Mucosa of rectum (tissue), 2 donors: ENCODE measurements around the gene FAM181A.

ENCODE experiments used
- H3K27ac ChIP-seq, 2 donors: one replicate each; pipeline ENCODE4 v1.7.0; 2013; ENCODE audit warnings: inconsistent platforms in 2 of 2, low read depth in 2 of 2, low read length in 2 of 2
- H3K27me3 ChIP-seq, 2 donors: one replicate each; pipeline ENCODE4 v1.7.0; 2013; ENCODE audit warnings: low read length in 2 of 2; ENCODE audit not compliant: control insufficient read depth in 2 of 2, insufficient read depth in 2 of 2
- H3K36me3 ChIP-seq, 2 donors: one replicate each; pipeline ENCODE4 v1.7.0; 2013; ENCODE audit warnings: low read length in 2 of 2; ENCODE audit not compliant: control insufficient read depth in 2 of 2, insufficient read depth in 2 of 2
- H3K4me1 ChIP-seq, 2 donors: one replicate each; pipeline ENCODE4 v1.7.0; 2013; ENCODE audit warnings: low read length in 2 of 2, mild to moderate bottlenecking in 1 of 2; ENCODE audit not compliant: control insufficient read depth in 2 of 2, insufficient read depth in 2 of 2
- H3K4me3 ChIP-seq, 2 donors: one replicate each; pipeline ENCODE4 v1.7.0; 2013; ENCODE audit warnings: low read length in 2 of 2
- H3K9ac ChIP-seq, 2 donors: one replicate each; pipeline ENCODE4 v1.7.0; 2013; ENCODE audit warnings: low read length in 2 of 2, low read depth in 1 of 2, mild to moderate bottlenecking in 1 of 2
- H3K9me3 ChIP-seq, 2 donors: one replicate each; pipeline ENCODE4 v1.7.0; 2013; ENCODE audit warnings: low read length in 2 of 2; ENCODE audit not compliant: control insufficient read depth in 2 of 2
- donor health status: healthy.
- donor health status: Normal muscosa, but diverticular disease.

The FAM181A gene

GRCh38 chr14:93929048-93929535 is 1.9 kb downstream of the FAM181A start:
- Histone ChIP-seq H3K4me3 (no peak overlapping the region), H3K9me3 (no peaks in the 10 kb centered on the region), H3K4me1 (no peaks in the 10 kb centered on the region), H3K9ac (no peak overlapping the region), H3K36me3 (peaks cover 0 to 7% of the 10 kb centered on the region in 2 donors), H3K27ac (no peak overlapping the region), H3K27me3 (no peaks in the 10 kb centered on the region)

- no peak overlapping the region for H3K4me3 ChIP-seq
- peaks cover 0 to 11% of the 10 kb centered on the region in 2 donors for H3K36me3 ChIP-seq
- H3K27ac ChIP-seq, result no peak overlapping the region
- H3K27me3 ChIP-seq, result no peaks in the 10 kb centered on the region
- H3K9ac ChIP-seq, result no peak overlapping the region
- H3K4me1 ChIP-seq, result no peaks in the 10 kb centered on the region
- H3K9me3 ChIP-seq, result no peaks in the 10 kb centered on the region
Observed at GRCh38 chr14:93929657-93930056, 2.5 kb downstream of the FAM181A start.

DNA sequence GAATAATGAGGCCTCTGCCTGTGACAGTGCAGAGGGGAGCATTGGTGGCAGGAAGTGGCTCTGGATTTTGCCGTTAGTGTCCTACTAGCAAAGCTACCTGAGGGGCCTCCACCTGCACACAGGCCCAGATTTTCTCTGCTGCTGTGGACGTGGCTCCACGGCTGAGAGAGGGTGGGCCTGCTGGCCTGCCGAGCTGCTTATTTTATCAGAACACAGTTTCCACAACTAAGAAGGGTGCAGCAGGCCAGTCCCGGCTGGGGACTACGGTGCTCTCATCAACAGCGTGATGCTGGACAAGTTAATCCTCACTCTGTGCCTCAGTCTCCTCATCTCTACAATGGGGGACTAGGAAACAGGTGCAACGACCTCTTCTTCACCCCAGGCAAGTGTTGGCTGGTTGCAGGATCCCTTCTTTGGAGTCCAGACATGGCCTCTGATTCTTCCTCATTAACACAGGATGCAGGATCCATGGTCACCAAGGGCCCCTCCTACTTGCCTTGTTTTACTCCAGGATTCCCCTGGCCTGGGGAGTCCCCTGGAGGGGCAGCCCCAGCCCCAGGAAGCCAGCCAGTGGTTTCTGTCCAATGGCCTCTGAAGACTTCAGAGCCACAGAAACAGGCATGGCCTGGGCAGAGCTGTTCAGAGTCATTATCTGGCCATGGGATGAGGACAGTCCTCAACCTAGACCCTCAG is 3.3 kb downstream of the FAM181A start:
- Histone ChIP-seq H3K4me1 (no peaks in the 10 kb centered on the region), H3K27me3 (no peaks in the 10 kb centered on the region), H3K9me3 (no peaks in the 10 kb centered on the region), H3K27ac (no peak overlapping the region), H3K36me3 (peaks cover 0 to 15% of the 10 kb centered on the region in 2 donors), H3K9ac (no peak overlapping the region), H3K4me3 (no peak overlapping the region)

DNA sequence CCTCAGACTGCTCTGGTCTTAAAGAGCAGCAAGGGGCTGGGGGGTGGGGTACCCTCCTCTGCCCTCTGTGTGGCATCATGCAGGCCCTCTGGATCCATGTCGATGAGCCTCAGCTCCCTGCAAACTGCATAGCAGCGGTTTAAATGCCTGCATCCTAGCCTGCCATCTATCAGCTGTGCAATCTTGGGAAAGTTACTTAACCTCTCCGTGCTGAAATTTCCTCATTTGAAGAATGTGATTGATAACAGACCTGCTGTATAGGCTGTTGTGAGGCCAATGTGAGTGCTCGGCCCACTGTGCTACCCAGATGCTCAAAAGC is 3.8 kb downstream of the FAM181A start:
- Histone ChIP-seq H3K27ac (no peak overlapping the region), H3K9ac (no peak overlapping the region), H3K27me3 (no peaks in the 10 kb centered on the region), H3K4me1 (no peaks in the 10 kb centered on the region), H3K9me3 (no peaks in the 10 kb centered on the region), H3K4me3 (no peak overlapping the region), H3K36me3 (peaks cover 0 to 17% of the 10 kb centered on the region in 2 donors)

DNA sequence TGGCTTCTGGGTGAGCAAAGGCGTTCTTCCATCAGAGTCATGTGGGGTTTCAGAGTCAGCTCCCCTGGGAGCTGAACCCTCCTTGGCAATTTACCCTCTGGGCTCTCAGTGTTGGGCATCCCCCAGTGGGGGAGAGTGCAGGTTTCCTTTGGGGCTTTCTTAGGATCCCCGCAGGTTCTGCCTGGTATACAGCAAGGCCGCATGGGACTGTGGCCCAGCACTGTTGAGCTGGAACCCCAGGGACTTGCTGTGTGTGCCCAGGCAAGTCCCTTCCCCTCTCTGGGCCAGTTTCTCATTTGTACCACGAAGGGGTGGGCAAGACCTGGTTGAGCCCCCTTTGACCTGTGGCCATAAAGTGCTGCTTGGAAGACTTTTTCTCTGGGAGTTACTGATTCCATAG is 5.5 kb downstream of the FAM181A start:
- H3K27ac ChIP-seq, result no peak overlapping the region
- H3K9ac ChIP-seq, result no peak overlapping the region
- H3K4me3 ChIP-seq, result no peak overlapping the region
- no peaks in the 10 kb centered on the region for H3K9me3 ChIP-seq
- no peaks in the 10 kb centered on the region for H3K4me1 ChIP-seq
- peaks cover 0 to 29% of the 10 kb centered on the region in 2 donors for H3K36me3 ChIP-seq
- H3K27me3 ChIP-seq, result peaks cover 0 to 4% of the 10 kb centered on the region in 2 donors

- H3K36me3 ChIP-seq, result peaks cover 0 to 31% of the 10 kb centered on the region in 2 donors
- H3K27ac ChIP-seq, result no peak overlapping the region
- H3K4me1 ChIP-seq, result peaks cover 3 to 9% of the 10 kb centered on the region in 2 donors
- H3K4me3 ChIP-seq, result no peak overlapping the region
- H3K27me3 ChIP-seq, result peaks cover 0 to 4% of the 10 kb centered on the region in 2 donors
- H3K9me3 ChIP-seq, result no peaks in the 10 kb centered on the region
- H3K9ac ChIP-seq, result no peak overlapping the region
Observed at GRCh38 chr14:93935213-93935612, 8.1 kb downstream of the FAM181A start.

DNA sequence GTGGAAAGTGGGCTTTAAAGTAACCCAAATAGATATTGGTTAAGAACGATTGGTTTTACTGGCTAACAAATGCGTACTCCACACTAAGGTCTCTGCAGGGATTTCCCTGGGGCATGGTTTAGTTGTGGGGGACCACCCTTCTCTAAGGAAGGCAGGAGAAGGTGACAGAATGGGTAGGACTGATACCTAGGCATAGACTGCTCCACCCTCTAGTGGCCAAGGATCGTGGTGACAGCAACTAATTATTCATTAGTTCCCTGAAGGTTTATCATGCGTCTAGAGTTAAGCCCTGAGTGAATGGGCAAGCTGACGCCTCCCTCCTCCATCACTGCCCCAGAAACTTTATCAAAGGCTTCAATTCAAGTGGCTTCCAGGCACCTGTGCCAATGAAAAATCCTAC is 9.1 kb downstream of the FAM181A start:
- H3K9ac ChIP-seq, result no peak overlapping the region
- no peak overlapping the region for H3K27ac ChIP-seq
- no peaks in the 10 kb centered on the region for H3K9me3 ChIP-seq
- no peak overlapping the region for H3K4me3 ChIP-seq
- peaks cover 0 to 4% of the 10 kb centered on the region in 2 donors for H3K27me3 ChIP-seq
- H3K4me1 ChIP-seq, result peaks cover 4 to 9% of the 10 kb centered on the region in 2 donors
- peaks cover 0 to 33% of the 10 kb centered on the region in 2 donors for H3K36me3 ChIP-seq

DNA sequence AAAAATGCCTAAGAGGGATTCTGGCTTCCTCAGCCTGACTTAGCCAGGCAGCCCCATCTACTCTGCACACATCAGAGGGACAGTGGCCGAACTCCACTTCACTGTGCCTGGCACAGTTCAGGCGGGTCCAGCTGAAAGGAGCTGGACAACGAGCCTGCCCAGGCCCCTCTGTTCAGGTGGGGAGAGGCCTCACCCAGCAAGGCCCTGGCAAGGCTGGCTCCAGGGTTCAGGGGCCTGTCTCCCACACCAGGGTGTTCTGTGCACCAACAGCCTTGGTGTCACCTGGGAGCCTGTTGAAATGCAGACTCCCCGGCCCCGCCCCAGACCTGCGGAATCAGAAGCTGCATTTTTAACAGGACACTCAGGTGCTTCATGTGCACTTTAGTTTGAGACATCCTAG is 9.8 kb downstream of the FAM181A start:
- peaks cover 0 to 33% of the 10 kb centered on the region in 2 donors for H3K36me3 ChIP-seq
- H3K4me3 ChIP-seq, result no peak overlapping the region
- H3K27me3 ChIP-seq, result peaks cover 0 to 4% of the 10 kb centered on the region in 2 donors
- no peak overlapping the region for H3K27ac ChIP-seq
- H3K4me1 ChIP-seq, result peaks cover 4 to 9% of the 10 kb centered on the region in 2 donors
- no peak overlapping the region for H3K9ac ChIP-seq
- H3K9me3 ChIP-seq, result no peaks in the 10 kb centered on the region

DNA sequence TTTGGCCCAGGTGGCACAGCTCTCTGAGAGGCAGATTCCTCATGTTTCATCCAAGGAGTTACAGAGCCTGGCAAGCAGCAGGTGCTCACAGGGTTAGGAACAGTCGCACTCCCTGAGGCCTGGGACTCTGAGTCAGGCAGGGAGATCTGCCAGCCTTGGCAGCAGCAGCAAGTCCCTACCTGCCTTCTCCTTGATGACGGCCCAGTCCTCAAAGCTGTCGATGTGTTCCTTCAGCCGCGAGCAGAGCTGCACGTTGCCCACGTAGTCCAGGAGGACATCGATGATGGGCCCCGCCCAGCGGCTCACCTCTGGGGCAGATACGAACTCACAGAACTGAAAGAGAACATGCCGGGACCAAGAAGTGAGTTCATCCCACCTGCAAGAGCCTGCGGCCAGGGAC is 10.4 kb downstream of the FAM181A start:
- no peak overlapping the region for H3K27ac ChIP-seq
- H3K36me3 ChIP-seq, result peaks cover 0 to 33% of the 10 kb centered on the region in 2 donors
- peaks cover 4 to 9% of the 10 kb centered on the region in 2 donors for H3K4me1 ChIP-seq
- no peak overlapping the region for H3K4me3 ChIP-seq
- no peak overlapping the region for H3K9ac ChIP-seq
- H3K27me3 ChIP-seq, result peaks cover 0 to 4% of the 10 kb centered on the region in 2 donors
- H3K9me3 ChIP-seq, result no peaks in the 10 kb centered on the region

GRCh38 chr14:93938751-93939303 is 11.7 kb downstream of the FAM181A start:
- H3K4me3 ChIP-seq, result no peak overlapping the region

More at GRCh38 chr14:93938751-93939303, 11.7 kb downstream of the FAM181A start:
- Histone ChIP-seq H3K4me1 (peaks cover 4 to 9% of the 10 kb centered on the region in 2 donors), H3K27ac (no peak overlapping the region), H3K36me3 (peaks cover 0 to 28% of the 10 kb centered on the region in 2 donors), H3K27me3 (peaks cover 0 to 4% of the 10 kb centered on the region in 2 donors), H3K9ac (no peak overlapping the region), H3K9me3 (no peaks in the 10 kb centered on the region)
